Measurements from ENCODE around the gene LAMA2.
"Not testable (repeated sequence)": the region's sequence is repeated elsewhere in the genome, so short reads cannot be mapped to it uniquely, and the experiment has no call there.

The LAMA2 gene

GRCh38 chr6:129006724-129007514 lies 124.0 kb downstream of the LAMA2 start:
- no peak for DNase-seq (ENCODE audit: low read depth in 2 of 2)

GRCh38 chr6:129007701-129008373 lies 124.9 kb downstream of the LAMA2 start:
- no peak for DNase-seq (ENCODE audit: low read depth in 2 of 2)

- no peak for DNase-seq (ENCODE audit: low read depth in 2 of 2)
Measured at GRCh38 chr6:129008591-129008990, 125.7 kb downstream of the LAMA2 start.

- DNase-seq (ENCODE audit: low read depth in 2 of 2) = no peak
Measured at GRCh38 chr6:129009851-129010250, 126.9 kb downstream of the LAMA2 start.

- no peak for DNase-seq (ENCODE audit: low read depth in 2 of 2)
Measured at GRCh38 chr6:129014302-129014701, 131.4 kb downstream of the LAMA2 start.

GRCh38 chr6:129015721-129016120 lies 132.8 kb downstream of the LAMA2 start:
- DNase-seq (ENCODE audit: low read depth in 2 of 2) = no peak

- DNase-seq (ENCODE audit: low read depth in 2 of 2) = no peak
Measured at GRCh38 chr6:129016844-129017243, 133.9 kb downstream of the LAMA2 start.

- no peak for DNase-seq (ENCODE audit: low read depth in 2 of 2)
Measured at GRCh38 chr6:129022011-129022553, 139.1 kb downstream of the LAMA2 start.

- no peak for DNase-seq (ENCODE audit: low read depth in 2 of 2)
Measured at GRCh38 chr6:129026601-129027000, 143.7 kb downstream of the LAMA2 start.

- DNase-seq (ENCODE audit: low read depth in 2 of 2) = no peak
Measured at GRCh38 chr6:129029778-129030177, 146.8 kb downstream of the LAMA2 start.

GRCh38 chr6:129030215-129030614 lies 147.3 kb downstream of the LAMA2 start:
- no peak for DNase-seq (ENCODE audit: low read depth in 2 of 2)

GRCh38 chr6:129031051-129031599 lies 148.2 kb downstream of the LAMA2 start:
- no peak for DNase-seq (ENCODE audit: low read depth in 2 of 2)

- DNase-seq (ENCODE audit: low read depth in 2 of 2) = no peak
Measured at GRCh38 chr6:129032602-129033001, 149.7 kb downstream of the LAMA2 start.

GRCh38 chr6:129033180-129033579 lies 150.2 kb downstream of the LAMA2 start:
- no peak for DNase-seq (ENCODE audit: low read depth in 2 of 2)

GRCh38 chr6:129033581-129033980 lies 150.6 kb downstream of the LAMA2 start:
- DNase-seq (ENCODE audit: low read depth in 2 of 2) = no peak

GRCh38 chr6:129041563-129041962 lies 158.6 kb downstream of the LAMA2 start:
- no peak for DNase-seq (ENCODE audit: low read depth in 2 of 2)

- DNase-seq (ENCODE audit: low read depth in 2 of 2) = no peak
Measured at GRCh38 chr6:129046526-129046925, 163.6 kb downstream of the LAMA2 start.

- DNase-seq (ENCODE audit: low read depth in 2 of 2) = no peak
Measured at GRCh38 chr6:129047834-129048233, 164.9 kb downstream of the LAMA2 start.

- no peak for DNase-seq (ENCODE audit: low read depth in 2 of 2)
Measured at GRCh38 chr6:129050086-129050485, 167.1 kb downstream of the LAMA2 start.

GRCh38 chr6:129053143-129053542 lies 170.2 kb downstream of the LAMA2 start:
- DNase-seq (ENCODE audit: low read depth in 2 of 2) = not testable (repeated sequence)

GRCh38 chr6:129055796-129056195 lies 172.9 kb downstream of the LAMA2 start:
- no peak for DNase-seq (ENCODE audit: low read depth in 2 of 2)

- no peak for DNase-seq (ENCODE audit: low read depth in 2 of 2)
Measured at GRCh38 chr6:129059650-129060049, 176.7 kb downstream of the LAMA2 start.

- DNase-seq (ENCODE audit: low read depth in 2 of 2) = no peak
Measured at GRCh38 chr6:129069006-129069405, 186.1 kb downstream of the LAMA2 start.

All from stimulated activated CD8-positive, alpha-beta memory T cell treated with anti-CD3 and anti-CD28 coated beads, Interleukin-2, amount 100 ng/mL, for 48 hours (primary cell).